ENCODE data around the gene RGL2.
"Not testable (repeated sequence)": the region's sequence is repeated elsewhere in the genome, so short reads cannot be mapped to it uniquely, and the experiment has no call there.

RGL2 gene

DNA sequence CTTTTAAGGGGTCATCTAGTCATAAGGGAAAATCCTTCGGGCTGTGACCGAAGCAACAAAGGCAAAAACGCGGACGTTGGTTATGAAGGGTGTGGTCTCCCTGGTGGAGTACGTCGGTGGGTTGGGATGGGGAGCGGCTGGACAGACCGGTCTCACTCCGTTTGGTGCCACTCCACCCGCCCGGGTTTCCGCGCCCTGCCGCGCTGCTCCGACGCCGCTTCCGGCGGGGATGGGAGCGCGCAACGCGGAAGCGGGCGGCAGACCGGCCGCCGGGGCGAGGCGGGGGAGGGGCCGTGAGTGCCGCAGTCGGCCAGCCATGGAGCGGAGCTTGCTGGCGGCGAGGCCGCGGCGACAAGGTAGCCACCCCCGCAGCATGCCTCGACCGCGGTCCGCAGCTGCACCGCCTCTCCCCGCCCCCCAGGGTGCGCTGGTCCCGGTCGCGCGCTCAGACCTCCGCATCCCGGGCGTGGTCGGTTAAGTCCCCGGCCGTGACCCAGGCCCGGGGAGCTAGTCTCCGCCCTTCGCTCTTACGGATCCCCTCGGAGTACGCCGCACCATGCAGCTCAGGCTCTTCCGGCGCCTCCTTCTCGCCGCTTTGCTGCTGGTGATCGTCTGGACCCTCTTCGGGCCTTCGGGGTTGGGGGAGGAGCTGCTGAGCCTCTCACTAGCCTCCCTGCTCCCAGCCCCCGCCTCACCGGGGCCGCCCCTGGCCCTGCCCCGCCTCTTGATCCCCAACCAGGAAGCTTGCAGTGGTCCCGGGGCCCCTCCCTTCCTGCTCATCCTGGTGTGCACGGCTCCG lies 21.7 kb downstream of the RGL2 start, which contains the start of gene B3GALT4:
Gene B3GALT4 (plus strand): TSS at position 260 of the 799 bp plus-strand sequence. CDS start 297 bp downstream, at position 557.
- DNase-seq (ENCODE audit: insufficient read length, low spot score) (no peak), FAIRE-seq (peak; percentile 45)

DNA sequence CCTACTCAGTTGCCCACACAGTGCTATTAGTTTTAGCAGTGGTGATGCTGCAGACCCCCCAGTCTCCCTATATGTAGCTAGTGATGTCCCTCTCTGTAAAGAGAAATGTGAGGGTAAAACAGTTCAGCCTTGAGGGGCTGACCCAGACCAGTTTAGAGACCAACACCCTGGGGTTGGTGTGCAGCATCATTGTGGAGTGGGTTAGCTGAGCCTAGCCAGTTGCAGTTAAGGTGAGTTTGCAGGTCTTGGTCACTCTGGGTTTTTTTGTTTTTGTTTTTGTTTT lies 22.2 kb downstream of the RGL2 start:
- FAIRE-seq: no peak
- DNase-seq (ENCODE audit: insufficient read length, low spot score): no peak

DNA sequence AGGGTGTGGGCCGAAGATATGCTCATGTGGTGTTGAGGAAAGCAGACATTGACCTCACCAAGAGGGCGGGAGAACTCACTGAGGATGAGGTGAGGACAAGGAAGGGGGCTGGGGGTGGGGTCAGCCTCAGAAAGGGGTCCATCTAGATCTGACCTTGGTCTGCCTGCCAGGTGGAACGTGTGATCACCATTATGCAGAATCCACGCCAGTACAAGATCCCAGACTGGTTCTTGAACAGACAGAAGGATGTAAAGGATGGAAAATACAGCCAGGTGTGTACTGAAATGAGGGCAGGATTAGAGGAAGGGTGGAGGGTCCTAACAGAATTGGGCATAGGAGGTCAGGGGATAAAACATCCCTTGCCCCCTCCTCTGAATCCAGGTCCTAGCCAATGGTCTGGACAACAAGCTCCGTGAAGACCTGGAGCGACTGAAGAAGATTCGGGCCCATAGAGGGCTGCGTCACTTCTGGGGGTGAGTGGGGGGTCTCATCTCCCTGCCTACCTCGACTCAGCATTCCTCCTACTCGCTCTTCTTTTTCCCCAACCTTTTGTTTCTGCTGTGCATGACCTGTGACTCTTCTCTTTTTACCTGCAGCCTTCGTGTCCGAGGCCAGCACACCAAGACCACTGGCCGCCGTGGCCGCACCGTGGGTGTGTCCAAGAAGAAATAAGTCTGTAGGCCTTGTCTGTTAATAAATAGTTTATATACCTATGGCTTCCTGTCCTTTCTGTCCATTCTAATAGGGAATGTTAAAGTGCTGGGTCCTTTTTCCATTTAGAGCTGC lies 22.8 kb downstream of the RGL2 start:
- DNase-seq (ENCODE audit: insufficient read length, low spot score); FAIRE-seq: not testable (repeated sequence)

DNA sequence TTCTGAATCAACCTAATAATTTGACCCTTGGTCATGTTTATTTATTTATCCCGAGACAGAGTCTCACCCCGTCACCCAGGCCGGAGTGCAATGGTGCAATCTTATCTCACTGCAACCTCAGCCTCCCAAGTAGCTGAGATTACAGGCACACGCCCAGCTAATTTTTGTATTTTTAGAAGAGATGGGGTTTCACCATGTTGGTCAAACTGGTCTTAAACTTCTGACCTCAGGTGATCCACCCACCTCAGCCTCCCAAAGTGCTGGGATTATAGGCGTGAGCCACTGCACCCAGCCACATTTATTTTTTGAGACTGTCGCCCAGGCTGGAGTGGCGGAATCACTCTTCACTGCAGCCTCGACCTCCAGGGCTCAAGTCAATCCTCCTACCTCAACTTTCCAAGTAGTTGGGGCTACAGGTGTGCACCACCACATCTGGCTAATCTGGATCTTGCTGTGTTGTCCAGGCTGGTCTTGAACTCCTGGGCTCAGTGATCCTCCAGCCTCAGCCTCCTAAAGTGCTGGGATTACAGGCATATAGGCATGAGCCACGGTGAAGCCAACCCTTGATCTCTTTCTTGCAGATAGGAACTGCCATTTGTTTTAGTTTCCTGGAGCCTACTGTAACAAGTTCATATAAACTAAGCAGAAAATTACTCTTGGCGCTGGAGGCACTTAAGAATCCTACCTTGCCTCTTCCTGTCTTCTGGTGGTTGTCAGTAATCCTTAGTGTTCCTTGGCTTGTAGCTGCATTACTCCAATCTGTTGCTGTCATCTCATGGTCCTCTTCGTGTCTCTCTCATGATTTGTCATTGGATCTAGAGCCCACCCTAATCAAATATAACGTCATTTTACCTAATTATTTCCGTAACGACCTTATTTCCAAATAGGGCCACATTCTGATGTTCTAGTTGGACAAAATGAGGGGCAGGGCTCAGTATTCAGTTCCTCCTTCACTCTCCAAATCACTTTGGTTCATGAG lies 24.5 kb downstream of the RGL2 start:
- no peak for FAIRE-seq

DNA sequence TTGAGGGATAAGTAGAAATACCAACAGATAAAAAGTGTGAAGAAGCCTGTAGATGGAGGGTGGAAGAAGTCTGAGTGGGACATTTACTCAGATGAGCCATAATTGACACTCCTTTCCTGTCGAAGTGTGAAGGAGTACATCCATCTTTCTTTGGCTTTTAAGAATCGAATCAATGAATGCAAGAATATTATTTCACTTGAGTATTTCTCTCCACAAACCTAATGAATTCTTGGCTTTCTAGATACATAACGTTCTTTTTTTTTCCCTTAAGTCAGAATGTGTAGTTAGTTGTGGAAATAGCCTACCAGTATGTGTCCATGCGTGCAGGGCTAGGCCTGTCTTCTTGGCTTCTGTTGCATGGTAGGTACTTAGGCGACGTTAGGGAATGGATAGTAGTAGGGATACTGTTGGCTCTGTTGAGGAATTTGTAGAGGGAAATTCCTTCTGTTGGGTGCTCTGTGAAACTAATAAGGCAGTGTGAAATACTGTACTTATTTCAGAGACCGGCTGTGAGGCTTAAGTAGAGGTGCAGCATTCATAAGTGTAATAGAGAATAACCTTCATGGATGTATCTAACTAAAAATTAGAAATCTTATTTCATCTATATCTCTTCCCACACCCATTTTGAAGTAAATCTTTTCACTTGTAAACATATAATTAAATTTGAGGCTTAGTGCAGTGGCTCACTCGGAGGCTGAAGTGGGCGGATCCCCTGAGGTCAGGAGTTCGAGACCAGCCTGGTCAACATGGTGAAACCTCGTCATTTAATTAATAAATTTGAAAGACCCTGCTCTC lies 25.4 kb downstream of the RGL2 start:
- FAIRE-seq (no peak), DNase-seq (ENCODE audit: insufficient read length, low spot score) (no peak)

More for the DNA sequence above, 24.5 kb downstream of the RGL2 start:
- no peak for DNase-seq (ENCODE audit: insufficient read length, low spot score)

DNA sequence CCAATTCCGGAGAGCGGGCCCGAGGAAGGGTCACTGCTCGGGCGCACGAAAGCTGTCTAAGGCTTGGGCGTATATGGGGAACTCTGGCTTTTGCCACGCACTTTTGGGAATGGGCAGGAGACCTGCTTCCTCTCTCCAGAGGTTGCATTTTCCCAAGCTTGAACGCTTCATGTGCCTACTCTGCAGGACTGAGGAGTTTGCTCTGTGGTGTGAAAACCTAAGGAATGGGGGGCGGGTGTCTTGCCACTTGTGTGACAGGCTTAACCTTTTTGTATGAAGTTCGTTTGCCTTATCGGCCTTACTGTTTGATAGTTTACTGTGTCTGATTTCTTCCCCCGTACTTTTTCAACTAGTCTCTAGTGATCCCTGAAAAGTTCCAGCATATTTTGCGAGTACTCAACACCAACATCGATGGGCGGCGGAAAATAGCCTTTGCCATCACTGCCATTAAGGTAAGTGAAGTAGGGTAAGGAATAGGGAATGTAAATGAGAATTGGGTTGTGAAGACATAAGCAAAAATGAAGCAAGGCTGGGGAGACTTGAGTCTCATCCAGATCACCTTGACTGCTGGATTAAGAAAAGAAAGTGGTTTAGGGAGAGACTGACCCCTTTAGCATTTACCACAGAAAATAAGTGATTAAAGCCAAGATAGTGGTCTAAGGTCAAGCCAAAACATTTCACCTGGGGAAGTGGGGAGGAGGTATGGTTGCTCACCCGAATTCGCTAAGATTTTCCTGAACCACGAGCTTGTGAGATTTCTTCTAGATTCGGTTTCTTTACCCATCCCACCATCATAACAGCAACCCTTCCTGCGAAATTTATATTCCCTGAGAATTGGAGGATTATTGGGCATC lies 26.2 kb downstream of the RGL2 start:
- FAIRE-seq: no peak
- no peak for DNase-seq (ENCODE audit: insufficient read length, low spot score)

DNA sequence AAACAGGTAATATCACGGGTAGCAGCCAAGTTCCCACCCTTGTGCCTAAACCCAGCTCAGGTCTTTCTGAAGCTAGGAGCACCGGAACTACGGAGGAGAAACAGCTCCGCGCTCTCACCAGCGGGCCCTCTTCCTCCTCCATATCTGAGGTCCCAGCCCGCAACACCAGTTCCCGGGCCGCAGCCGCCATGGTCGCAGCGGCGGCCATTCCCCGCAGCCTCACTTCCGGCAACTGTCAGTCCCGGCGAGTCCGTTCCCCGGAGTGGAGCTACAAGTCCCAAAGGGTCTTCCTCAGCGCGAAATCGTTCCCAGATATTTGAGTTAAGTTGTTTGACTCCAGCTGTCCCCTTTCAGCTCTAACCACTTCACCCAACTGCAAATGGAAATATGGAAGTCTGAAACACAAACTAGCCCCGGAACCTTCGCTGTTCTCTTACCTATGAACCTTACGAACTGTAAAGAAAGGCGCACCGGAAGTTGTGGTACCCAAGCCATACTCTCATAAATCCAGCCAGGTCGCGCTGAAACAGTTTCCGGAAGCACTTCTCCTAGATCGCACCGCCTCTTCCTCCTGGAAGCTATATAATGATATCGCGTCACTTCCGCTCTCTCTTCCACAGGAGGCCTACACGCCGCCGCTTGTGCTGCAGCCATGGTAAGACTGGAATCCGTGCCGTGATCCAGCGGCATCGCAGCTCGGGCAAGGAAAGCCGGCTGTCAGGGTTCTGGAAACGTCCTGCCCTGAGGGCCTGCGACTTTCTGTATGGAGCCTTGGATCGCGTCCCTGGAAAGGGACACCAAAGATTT lies 27.1 kb downstream of the RGL2 start, which contains the start of the genes RPS18 and VPS52:
Gene RPS18 (plus strand): TSS at position 608 of the 807 bp plus-strand sequence. CDS start 45 bp downstream, at position 653.
Gene VPS52 (minus strand): TSS at position 409 of the 807 bp plus-strand sequence. CDS start 201 bp downstream, at position 208.
- peak; percentile 73 for DNase-seq (ENCODE audit: insufficient read length, low spot score)
- peak; percentile 97 for FAIRE-seq

DNA sequence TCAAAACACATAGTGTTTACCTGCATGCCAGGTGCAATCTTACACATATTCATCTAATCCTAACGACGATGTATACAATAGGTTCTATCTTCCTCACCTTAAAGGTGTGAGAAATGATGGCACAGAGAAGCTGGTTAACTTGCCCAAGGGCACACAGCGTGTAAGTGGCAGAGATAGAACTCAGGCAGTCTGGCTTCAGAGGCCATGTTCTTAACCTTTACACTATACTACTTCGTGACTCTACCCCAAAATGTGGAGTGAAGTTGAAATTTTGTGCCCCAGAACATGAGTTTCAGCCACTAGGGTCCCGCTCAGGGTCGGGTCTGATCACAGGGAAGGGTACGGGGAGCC lies 27.6 kb downstream of the RGL2 start:
- no peak for DNase-seq (ENCODE audit: insufficient read length, low spot score)
- FAIRE-seq: no peak

DNA sequence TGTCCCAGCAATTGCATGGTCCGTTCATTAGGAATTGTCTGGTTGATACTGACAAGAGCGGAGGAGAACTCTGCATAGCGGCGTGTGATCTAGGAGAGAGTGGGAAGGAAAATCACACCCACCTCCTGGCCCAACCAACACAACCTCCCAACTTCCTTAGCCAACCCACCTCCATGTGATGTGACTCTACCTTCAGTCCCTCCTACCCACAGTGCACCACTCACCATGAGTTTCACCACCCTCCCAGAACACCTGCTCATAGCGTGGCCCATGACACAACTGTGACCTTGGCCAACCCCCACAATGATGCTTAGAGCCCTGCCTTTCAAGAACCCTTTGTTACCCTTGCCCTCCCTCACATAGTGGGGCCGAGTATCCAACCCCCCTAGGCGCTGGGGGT lies 34.7 kb downstream of the RGL2 start:
- FAIRE-seq: no peak
- DNase-seq (ENCODE audit: insufficient read length, low spot score): no peak

DNA sequence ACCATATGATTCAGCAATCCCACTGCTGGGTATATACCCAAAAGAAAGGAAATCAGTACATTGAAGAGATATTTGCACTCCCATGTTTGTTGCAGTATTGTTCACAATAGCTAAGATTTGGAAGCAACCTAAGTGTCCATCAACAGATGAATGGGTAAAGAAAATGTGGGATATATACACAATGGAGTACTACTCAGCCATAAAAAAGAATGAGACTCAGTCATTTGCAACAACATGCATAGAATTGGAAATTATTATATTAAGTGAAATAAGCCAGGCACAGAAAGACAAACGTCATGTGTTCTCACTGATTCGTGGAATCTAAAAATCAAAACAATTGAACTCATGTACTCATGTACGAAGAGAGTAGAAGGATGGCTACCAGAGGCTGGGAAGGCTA lies 36.3 kb downstream of the RGL2 start:
- FAIRE-seq; DNase-seq (ENCODE audit: insufficient read length, low spot score): not testable (repeated sequence)

DNA sequence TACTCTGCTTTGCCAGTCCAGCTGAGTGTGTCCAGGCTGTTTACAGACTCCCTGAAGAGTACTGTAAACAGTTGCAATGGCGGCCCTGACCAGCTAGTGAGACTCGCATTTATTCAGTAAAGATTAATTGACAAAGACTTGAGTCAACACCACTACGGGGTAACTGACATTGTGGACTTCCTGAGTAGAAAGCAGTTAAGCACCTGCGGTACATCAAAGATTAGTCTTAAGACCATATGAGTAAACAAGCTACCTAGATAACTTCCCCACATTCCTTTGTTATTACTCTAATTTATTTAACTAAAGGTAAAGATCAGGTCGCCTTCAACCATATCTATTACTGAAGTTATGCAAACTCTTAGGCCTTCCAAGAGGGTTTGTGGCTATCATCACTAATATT lies 39.7 kb downstream of the RGL2 start:
- no peak for FAIRE-seq
- no peak for DNase-seq (ENCODE audit: insufficient read length, low spot score)

DNA sequence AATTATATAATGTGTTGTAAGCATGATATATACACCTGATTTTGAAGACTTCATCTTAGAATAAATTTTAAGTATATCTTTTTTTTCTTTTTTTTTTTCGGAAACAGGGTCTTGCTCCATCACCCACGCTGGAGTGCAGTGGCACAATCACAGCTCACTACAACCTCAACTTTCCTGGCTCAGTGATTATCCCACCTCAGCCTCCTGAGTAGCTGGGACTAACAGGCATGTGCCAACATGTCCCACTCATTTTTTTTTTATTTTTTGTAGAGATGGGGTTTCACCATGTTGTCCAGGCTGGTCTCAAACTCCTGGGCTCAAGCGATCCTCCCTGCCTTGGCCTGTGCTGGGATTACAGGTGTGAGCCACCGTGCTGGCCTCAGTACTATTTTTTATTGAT lies 44.2 kb downstream of the RGL2 start:
- FAIRE-seq: no peak
- DNase-seq (ENCODE audit: insufficient read length, low spot score): no peak

DNA sequence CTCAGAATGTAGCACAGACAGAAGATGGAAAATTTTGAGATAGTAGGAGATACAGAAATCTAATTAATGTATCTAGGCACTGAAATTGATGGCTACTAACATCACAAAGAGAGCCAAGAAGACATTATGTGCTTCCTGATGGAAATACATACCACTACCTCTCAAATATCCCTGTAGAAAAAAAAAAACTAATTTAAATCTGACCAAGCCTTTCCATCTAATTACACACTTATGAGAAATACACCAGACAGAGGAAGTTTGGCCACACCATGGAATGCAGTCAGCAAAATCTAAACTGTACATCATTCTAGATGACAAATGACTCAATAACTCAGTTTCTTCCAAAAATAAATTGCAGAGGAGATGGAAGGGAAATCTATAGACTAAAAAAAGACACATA lies 46.0 kb downstream of the RGL2 start:
- no peak for DNase-seq (ENCODE audit: insufficient read length, low spot score)

DNA sequence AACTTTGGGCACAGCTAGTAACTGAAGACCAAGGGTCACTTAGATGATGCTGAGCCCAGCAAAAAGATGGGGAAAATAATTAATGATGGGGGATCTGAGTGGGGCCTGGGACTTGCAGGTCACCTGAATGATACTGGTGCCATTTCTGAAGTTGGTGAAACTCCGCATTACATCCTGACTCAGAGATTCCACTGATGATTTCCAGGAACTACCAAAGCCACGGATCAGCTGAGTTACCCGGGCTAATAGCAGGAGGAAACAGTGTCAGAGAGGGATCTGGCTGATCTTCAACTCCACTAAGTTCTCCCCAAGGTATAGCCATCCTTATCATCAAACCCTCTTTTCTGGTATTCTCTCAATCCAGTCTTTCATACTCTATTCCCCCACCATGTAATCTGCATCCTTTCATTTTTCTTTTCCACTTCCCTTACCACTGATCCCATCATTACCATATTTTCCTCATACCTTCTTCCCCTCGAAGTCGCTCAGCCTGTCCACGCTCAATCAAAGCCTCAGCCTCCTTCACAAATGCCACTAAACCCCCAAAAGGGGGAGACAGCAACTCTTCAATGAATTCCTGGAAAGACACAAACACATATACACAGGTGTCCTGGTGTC lies 47.2 kb downstream of the RGL2 start:
- FAIRE-seq (no peak), DNase-seq (ENCODE audit: insufficient read length, low spot score) (no peak)

More for the DNA sequence above, 46.0 kb downstream of the RGL2 start:
- FAIRE-seq: no peak

DNA sequence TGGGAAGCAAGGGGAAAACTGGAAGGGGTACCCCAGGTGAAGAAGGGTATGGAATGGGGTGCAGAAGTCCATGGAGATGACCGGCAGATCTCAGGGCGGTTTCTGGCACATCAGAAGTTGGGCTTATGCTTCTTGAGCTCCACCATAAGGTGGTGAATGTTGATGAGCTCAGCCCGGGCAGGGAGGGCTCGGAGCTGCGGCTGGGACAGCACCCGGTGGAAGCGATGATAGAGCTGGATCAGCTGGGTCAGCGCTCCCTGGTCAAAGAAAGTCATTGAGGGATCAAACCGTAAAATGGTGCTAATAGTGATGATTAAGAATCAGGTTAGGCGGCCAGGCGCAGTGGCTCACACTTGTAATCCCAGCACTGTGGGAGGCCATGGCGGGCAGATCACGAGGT lies 48.0 kb downstream of the RGL2 start:
- DNase-seq (ENCODE audit: insufficient read length, low spot score) (no peak), FAIRE-seq (no peak)

DNA sequence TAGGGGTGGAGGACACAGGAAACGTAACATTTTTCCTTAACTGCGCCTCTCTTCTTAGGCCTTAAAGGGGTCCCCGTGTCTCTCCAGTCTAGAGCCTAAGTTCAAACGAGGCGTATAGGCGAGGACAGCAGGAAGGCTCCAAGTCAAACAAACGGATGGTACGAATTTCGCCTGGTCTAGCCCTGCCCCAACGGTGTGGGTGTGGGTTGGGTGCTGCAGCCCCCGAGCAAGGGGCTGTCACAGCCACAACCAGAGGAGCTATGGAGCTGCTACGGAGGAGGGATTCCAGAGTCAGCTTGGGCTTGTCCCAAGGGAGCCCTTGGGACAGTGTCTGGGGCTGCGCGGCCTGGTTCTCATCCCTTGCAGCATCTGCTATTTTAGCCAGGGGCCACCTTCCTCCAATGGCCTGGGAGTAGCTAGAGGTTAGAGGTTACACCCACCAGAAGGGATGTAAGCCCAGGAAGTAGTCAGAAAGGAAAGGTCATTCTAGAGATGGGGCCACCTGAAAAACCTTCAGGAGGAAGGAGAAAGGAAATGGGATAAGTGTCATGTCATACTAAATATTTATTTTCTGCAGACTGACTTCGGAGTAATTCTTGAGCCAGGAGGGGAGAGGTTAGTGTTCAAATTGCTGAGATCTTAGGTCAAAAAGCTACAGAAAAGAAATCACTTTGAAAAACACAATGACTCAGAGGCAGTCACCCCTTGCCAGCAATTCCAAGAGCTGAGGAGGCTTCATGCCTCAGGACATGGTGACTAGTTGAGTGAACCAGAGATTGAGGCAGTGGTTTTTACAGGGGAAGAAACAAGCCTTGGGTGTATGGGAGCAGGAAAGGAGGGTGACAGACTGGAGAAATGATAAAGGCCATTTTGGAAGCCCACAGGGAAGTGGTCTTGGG lies 48.8 kb downstream of the RGL2 start:
- FAIRE-seq (peak; percentile 21), DNase-seq (ENCODE audit: insufficient read length, low spot score) (no peak)

Measured in GM19239 (cell line).